Sigmoid colon (tissue), 4 donors: ENCODE results near the gene EIF3L.

Experiments used
- CTCF ChIP-seq, 4 experiments: fragments of 450-650 bp in 3 of 4; fragments of 200-600 bp in 1 of 4; IDR thresholded peaks; one replicate each; pipeline ENCODE4 v1.5.1; 2016 to 2019; ENCODE audit warnings: antibody characterized with exemption in 4 of 4, mild to moderate bottlenecking in 3 of 4, moderate library complexity in 2 of 4
- POLR2A ChIP-seq, 2 donors: fragments of 450-650 bp; IDR thresholded peaks; one replicate each; pipeline ENCODE4 v1.6.1; 2016; ENCODE audit warnings: antibody characterized with exemption in 2 of 2, mild to moderate bottlenecking in 2 of 2, moderate library complexity in 2 of 2
- POLR2AphosphoS5 ChIP-seq, 4 donors: sonication (generic); formaldehyde crosslinking; IDR thresholded peaks; one replicate each; pipeline ENCODE4 v1.6.1; 2017; ENCODE audit warnings: antibody characterized with exemption in 4 of 4

GRCh38 chr22:37865510-37865909 lies 16.3 kb downstream of the EIF3L start:
- TF ChIP-seq CTCF (IDR thresholded peaks at IDR 0.05) (no peak), POLR2A (IDR thresholded peaks at IDR 0.05) (no peak), POLR2AphosphoS5 (IDR thresholded peaks at IDR 0.05) (no peak)
